Measurements from ENCODE around the gene MSTN.

MSTN gene

GRCh38 chr2:190062601-190063000, at the start of gene MSTN:
Gene MSTN, minus strand, starts transcription at chr2:190062729. Its CDS starts 133 bp downstream, at chr2:190062596.
- DNase-seq (no peak), ATAC-seq (no peak)
- H3K27me3 Mint-ChIP-seq, result no peaks in the 10 kb centered on the region
- H3K27ac Mint-ChIP-seq, result no peak within 1 kb of the TSS
- no peaks in the 10 kb centered on the region for H3K4me1 Mint-ChIP-seq
- H3K9me3 Mint-ChIP-seq, result no peaks in the 10 kb centered on the region
- H3K4me3 Mint-ChIP-seq, result no peak within 1 kb of the TSS
- H3K36me3 Mint-ChIP-seq (ENCODE audit: low read depth), result no peaks in the 10 kb centered on the region

- H3K4me1 Mint-ChIP-seq, result no peaks in the 10 kb centered on the region
- no peak overlapping the region for H3K27ac Mint-ChIP-seq
- peaks cover 2% of the 10 kb centered on the region for H3K27me3 Mint-ChIP-seq
- no peaks in the 10 kb centered on the region for H3K9me3 Mint-ChIP-seq
- H3K4me3 Mint-ChIP-seq, result no peak overlapping the region
- H3K36me3 Mint-ChIP-seq (ENCODE audit: low read depth), result no peaks in the 10 kb centered on the region
- no peak for ATAC-seq
- DNase-seq, result no peak
Observed at GRCh38 chr2:190111166-190111565, 48.6 kb upstream of the MSTN start.

- H3K4me1 Mint-ChIP-seq, result no peaks in the 10 kb centered on the region
- no peak overlapping the region for H3K4me3 Mint-ChIP-seq
- peaks cover 2% of the 10 kb centered on the region for H3K27me3 Mint-ChIP-seq
- no peak overlapping the region for H3K27ac Mint-ChIP-seq
- ATAC-seq (no peak), DNase-seq (no peak)
- no peaks in the 10 kb centered on the region for H3K36me3 Mint-ChIP-seq (ENCODE audit: low read depth)
- H3K9me3 Mint-ChIP-seq, result no peaks in the 10 kb centered on the region
Observed at GRCh38 chr2:190110699-190111098, 48.2 kb upstream of the MSTN start.

- Mint-ChIP-seq H3K4me3 (no peak overlapping the region), H3K27ac (no peak overlapping the region), H3K36me3 (ENCODE audit: low read depth) (no peaks in the 10 kb centered on the region), H3K9me3 (no peaks in the 10 kb centered on the region), H3K27me3 (peaks cover 2% of the 10 kb centered on the region), H3K4me1 (no peaks in the 10 kb centered on the region)
- ATAC-seq (no peak), DNase-seq (no peak)
Observed at GRCh38 chr2:190110131-190110530, 47.6 kb upstream of the MSTN start.

- Mint-ChIP-seq H3K27ac (no peak overlapping the region), H3K27me3 (peaks cover 7% of the 10 kb centered on the region), H3K36me3 (ENCODE audit: low read depth) (no peaks in the 10 kb centered on the region), H3K9me3 (peaks cover 3% of the 10 kb centered on the region), H3K4me1 (no peaks in the 10 kb centered on the region), H3K4me3 (no peak overlapping the region)
- ATAC-seq (no peak), DNase-seq (no peak)
Observed at GRCh38 chr2:190107409-190107808, 44.9 kb upstream of the MSTN start.

GRCh38 chr2:190106783-190107182, 44.3 kb upstream of the MSTN start:
- Mint-ChIP-seq H3K4me1 (no peaks in the 10 kb centered on the region), H3K36me3 (ENCODE audit: low read depth) (no peaks in the 10 kb centered on the region), H3K9me3 (peaks cover 9% of the 10 kb centered on the region), H3K27ac (no peak overlapping the region), H3K4me3 (no peak overlapping the region), H3K27me3 (peaks cover 7% of the 10 kb centered on the region)
- ATAC-seq (no peak), DNase-seq (no peak)

- Mint-ChIP-seq H3K27me3 (peaks cover 7% of the 10 kb centered on the region), H3K4me1 (no peaks in the 10 kb centered on the region), H3K9me3 (peaks cover 15% of the 10 kb centered on the region), H3K4me3 (no peak overlapping the region), H3K27ac (no peak overlapping the region), H3K36me3 (ENCODE audit: low read depth) (no peaks in the 10 kb centered on the region)
- ATAC-seq (no peak), DNase-seq (no peak)
Observed at GRCh38 chr2:190105554-190105953, 43.0 kb upstream of the MSTN start.

- peaks cover 7% of the 10 kb centered on the region for H3K27me3 Mint-ChIP-seq
Observed at GRCh38 chr2:190103144-190103543, 40.6 kb upstream of the MSTN start.

GRCh38 chr2:190099890-190100697, 37.6 kb upstream of the MSTN start:
- H3K4me3 Mint-ChIP-seq, result no peak overlapping the region
- no peak for ATAC-seq
- H3K27me3 Mint-ChIP-seq, result peaks cover 7% of the 10 kb centered on the region
- H3K27ac Mint-ChIP-seq, result no peak overlapping the region
- no peaks in the 10 kb centered on the region for H3K4me1 Mint-ChIP-seq
- peaks cover 15% of the 10 kb centered on the region for H3K9me3 Mint-ChIP-seq
- no peak for DNase-seq
- H3K36me3 Mint-ChIP-seq (ENCODE audit: low read depth), result no peaks in the 10 kb centered on the region

More at GRCh38 chr2:190103144-190103543, 40.6 kb upstream of the MSTN start:
- H3K9me3 Mint-ChIP-seq, result peaks cover 15% of the 10 kb centered on the region
- ATAC-seq (no peak), DNase-seq (no peak)
- no peak overlapping the region for H3K27ac Mint-ChIP-seq
- H3K36me3 Mint-ChIP-seq (ENCODE audit: low read depth), result no peaks in the 10 kb centered on the region
- no peak overlapping the region for H3K4me3 Mint-ChIP-seq
- H3K4me1 Mint-ChIP-seq, result no peaks in the 10 kb centered on the region

GRCh38 chr2:190098851-190099250, 36.3 kb upstream of the MSTN start:
- ATAC-seq, result no peak

GRCh38 chr2:190097115-190097514, 34.6 kb upstream of the MSTN start:
- Mint-ChIP-seq H3K4me1 (no peaks in the 10 kb centered on the region), H3K27ac (no peak overlapping the region), H3K36me3 (ENCODE audit: low read depth) (no peaks in the 10 kb centered on the region), H3K9me3 (peaks cover 9% of the 10 kb centered on the region), H3K27me3 (no peaks in the 10 kb centered on the region), H3K4me3 (no peak overlapping the region)
- DNase-seq, result no peak
- no peak for ATAC-seq

More at GRCh38 chr2:190098851-190099250, 36.3 kb upstream of the MSTN start:
- DNase-seq, result no peak
- H3K4me1 Mint-ChIP-seq, result no peaks in the 10 kb centered on the region
- H3K4me3 Mint-ChIP-seq, result no peak overlapping the region
- H3K36me3 Mint-ChIP-seq (ENCODE audit: low read depth), result no peaks in the 10 kb centered on the region
- no peak overlapping the region for H3K27ac Mint-ChIP-seq
- peaks cover 7% of the 10 kb centered on the region for H3K27me3 Mint-ChIP-seq
- H3K9me3 Mint-ChIP-seq, result peaks cover 15% of the 10 kb centered on the region

GRCh38 chr2:190094316-190094871, 31.9 kb upstream of the MSTN start:
- H3K36me3 Mint-ChIP-seq (ENCODE audit: low read depth), result no peaks in the 10 kb centered on the region
- no peak overlapping the region for H3K27ac Mint-ChIP-seq
- ATAC-seq (no peak), DNase-seq (no peak)
- no peaks in the 10 kb centered on the region for H3K9me3 Mint-ChIP-seq
- no peaks in the 10 kb centered on the region for H3K27me3 Mint-ChIP-seq
- no peaks in the 10 kb centered on the region for H3K4me1 Mint-ChIP-seq
- H3K4me3 Mint-ChIP-seq, result no peak overlapping the region

- DNase-seq, result no peak
- ATAC-seq, result no peak
- Mint-ChIP-seq H3K4me3 (no peak overlapping the region), H3K4me1 (no peaks in the 10 kb centered on the region), H3K27ac (no peak overlapping the region), H3K36me3 (ENCODE audit: low read depth) (no peaks in the 10 kb centered on the region), H3K27me3 (no peaks in the 10 kb centered on the region), H3K9me3 (no peaks in the 10 kb centered on the region)
Observed at GRCh38 chr2:190093793-190094192, 31.3 kb upstream of the MSTN start.

- no peaks in the 10 kb centered on the region for H3K9me3 Mint-ChIP-seq
- DNase-seq, result no peak
- no peak overlapping the region for H3K27ac Mint-ChIP-seq
- H3K36me3 Mint-ChIP-seq (ENCODE audit: low read depth), result no peaks in the 10 kb centered on the region
- H3K27me3 Mint-ChIP-seq, result no peaks in the 10 kb centered on the region
- H3K4me3 Mint-ChIP-seq, result no peak overlapping the region
- no peaks in the 10 kb centered on the region for H3K4me1 Mint-ChIP-seq
- ATAC-seq, result no peak
Observed at GRCh38 chr2:190090148-190090547, 27.6 kb upstream of the MSTN start.

GRCh38 chr2:190088917-190089316, 26.4 kb upstream of the MSTN start:
- Mint-ChIP-seq H3K9me3 (no peaks in the 10 kb centered on the region), H3K27me3 (no peaks in the 10 kb centered on the region), H3K27ac (no peak overlapping the region), H3K36me3 (ENCODE audit: low read depth) (no peaks in the 10 kb centered on the region), H3K4me3 (no peak overlapping the region), H3K4me1 (no peaks in the 10 kb centered on the region)
- no peak for ATAC-seq
- peak; percentile 38 for DNase-seq

Measured in activated naive CD8-positive, alpha-beta T cell treated with anti-CD3 and anti-CD28 coated beads, Interleukin-2, amount 50 U/mL, for 24 hours (primary cell).